ENCODE measurements around the gene NOTCH2NLA.
"Not testable (repeated sequence)": the region's sequence is repeated elsewhere in the genome, so short reads cannot be mapped to it uniquely, and the experiment has no call there.

The NOTCH2NLA gene

GRCh38 chr1:146144465-146144864 is 84.4 kb downstream of the NOTCH2NLA start, which contains the start of gene NBPF10:
TSS of gene NBPF10 (minus strand) at chr1:146144804. CDS start at chr1:146144769, 35 bp downstream.
- not testable (repeated sequence) for DNase-seq

All from NCI-H524 treated with DMSO at 0.1 percent for 48 hours (cell line).